D721Med (cell line): ENCODE data around the gene TCERG1.

ENCODE experiments used
- DNase-seq: peaks from one replicate; pipeline ENCODE4 v3.0.0; 2011; ENCODE audit warnings: low spot score; ENCODE audit not compliant: insufficient read length
- FAIRE-seq: peaks from 2 replicates; lab custom pipeline; 2011; peaks lifted over from hg19 to GRCh38; lab: Jason Lieb, UNC
- CTCF ChIP-seq: IDR thresholded peaks from 2 replicates; pipeline ENCODE4 v1.5.1; 2012; ENCODE audit warnings: mild to moderate bottlenecking, control low read depth; ENCODE audit not compliant: insufficient read depth; ENCODE audit errors: missing control alignments

Gene TCERG1

DNA sequence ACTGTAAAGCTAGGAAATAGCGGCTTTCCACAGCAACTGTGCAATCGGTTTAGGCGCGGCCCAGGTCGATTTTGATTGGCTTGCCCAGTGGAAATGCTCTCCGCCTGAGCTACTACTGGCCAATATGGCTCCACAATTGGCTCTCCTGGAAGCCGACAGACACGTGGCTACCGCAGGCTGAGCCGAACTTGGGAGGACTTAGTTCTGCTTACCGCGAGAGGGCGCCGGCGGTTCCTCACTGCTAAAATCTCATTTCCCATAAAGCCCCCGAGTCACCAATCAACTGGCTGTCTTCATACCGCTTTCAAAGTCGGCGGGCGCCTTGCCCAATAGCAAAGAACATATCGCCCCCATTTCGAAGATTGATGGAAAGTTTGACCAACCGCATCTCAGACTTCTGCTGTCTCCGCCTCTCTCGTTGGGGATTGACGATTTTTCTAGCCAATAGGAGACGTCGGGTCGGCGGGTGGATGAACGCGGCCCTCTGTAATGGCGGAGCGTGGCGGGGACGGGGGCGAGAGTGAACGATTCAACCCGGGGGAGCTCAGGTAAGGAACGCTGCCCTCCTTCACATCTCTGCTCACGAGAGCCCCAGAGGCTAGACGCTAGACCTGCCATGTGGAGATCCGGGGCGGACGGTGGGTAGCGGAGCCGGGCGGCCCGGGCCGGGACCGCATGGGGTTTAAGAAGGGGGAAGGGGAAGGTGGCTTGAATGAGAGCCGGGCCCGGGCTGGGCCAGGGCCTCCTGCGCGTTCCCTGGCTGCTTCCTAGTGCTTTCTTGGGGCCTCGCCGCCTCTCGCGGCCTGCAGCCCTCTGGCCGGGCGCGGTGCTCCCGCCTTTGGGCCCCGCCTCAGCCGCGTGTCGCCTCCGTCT, at the start of gene TCERG1:
TCERG1 (plus strand) TSS at position 473 of the 873 bp plus-strand sequence; CDS start at position 490, 17 bp downstream.
- DNase-seq (peak; percentile 21), FAIRE-seq (peak; percentile 38)
- TF ChIP-seq CTCF: peak; percentile 84

DNA sequence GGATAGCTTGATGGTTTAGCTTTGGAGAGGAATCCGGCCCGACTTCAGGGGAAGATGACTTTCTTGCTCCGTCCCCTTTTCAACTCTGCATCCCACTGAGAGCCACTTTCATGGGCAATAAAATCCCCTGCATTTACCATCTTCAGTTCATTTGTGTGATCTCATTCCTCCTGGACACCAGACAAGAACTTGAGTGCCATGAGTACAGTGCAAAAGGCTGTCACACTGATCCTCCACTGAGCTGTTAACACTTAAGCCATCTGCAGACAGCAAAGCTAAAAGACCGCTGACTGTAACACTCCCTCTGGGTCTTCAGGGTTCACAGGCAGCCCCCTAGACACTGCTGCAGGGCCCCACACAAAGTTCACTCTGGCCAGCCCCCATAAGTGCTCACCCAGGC, 48.3 kb upstream of the TCERG1 start:
- no peak for TF ChIP-seq CTCF
- FAIRE-seq (no peak), DNase-seq (no peak)

DNA sequence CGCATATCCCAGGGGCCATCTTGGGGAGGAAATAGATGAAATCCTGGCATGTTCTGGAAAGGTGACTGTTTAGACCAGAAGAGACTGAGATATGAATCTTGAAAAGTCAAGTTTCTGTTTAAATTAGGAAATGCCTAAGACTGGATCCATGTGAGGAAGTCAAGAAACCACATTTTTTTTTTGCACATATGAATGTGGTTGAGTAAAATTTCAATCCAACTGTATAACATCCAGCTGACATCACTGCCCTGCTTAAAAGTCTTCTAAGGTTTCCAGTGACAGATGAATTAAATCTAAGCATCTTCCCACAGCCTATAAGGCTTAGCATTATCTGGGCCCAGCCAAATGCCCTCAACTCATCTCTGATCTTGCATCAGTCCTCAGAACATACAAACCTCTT, 47.7 kb upstream of the TCERG1 start:
- FAIRE-seq: no peak

DNA sequence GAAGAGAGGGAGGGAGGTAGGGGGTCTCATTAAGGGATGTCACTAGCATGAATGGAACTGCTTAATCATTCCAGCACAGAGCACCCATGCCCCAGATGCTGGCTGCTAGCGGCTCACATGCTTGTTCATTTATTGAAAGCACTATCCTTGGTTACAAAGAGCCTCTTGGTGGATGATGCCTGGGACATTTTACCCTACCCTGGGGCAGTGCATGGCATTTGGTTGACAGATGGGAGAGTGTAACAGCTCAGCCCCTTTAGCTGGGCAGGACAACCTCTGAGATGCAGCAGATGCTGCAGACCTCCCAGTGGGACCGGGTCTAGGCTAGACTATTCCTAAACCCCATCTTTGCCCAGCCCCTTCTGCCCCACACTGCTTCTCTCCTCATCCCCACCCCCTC, 46.9 kb upstream of the TCERG1 start:
- DNase-seq (no peak), FAIRE-seq (no peak)
- no peak for TF ChIP-seq CTCF

More for the DNA sequence above, 47.7 kb upstream of the TCERG1 start:
- no peak for DNase-seq
- TF ChIP-seq CTCF: no peak

DNA sequence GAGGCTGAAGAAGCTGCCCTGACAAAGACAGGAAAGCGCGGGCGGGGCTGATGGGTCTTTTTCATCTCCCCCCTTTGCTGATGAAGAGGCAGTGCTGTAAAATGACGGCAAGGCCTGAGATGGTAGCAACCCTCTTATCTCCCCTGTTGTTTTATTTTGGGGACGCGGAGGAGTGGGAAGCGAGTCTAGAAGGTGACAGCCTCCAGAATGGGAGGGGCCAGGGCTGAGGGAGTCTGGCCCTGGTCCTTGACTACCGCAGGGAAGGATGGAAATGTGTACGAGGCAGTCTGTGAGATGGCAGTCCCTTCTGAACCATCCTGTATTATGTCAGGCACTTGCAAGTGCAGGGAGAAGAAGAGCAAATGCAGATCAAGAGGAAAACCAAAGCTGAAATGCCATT, 46.1 kb upstream of the TCERG1 start:
- DNase-seq: no peak
- no peak for FAIRE-seq
- TF ChIP-seq CTCF: no peak

GRCh38 chr5:146402949-146403348, 44.2 kb upstream of the TCERG1 start:
- DNase-seq: no peak
- TF ChIP-seq CTCF: no peak
- FAIRE-seq: no peak
